Measurements from ENCODE around the gene SNRPE. TPM values are rescaled to one million over a fixed set of nuclear protein-coding genes. Genes with fewer than 3 reads are reported as not detected.

Gene SNRPE
- total RNA-seq, 1 experiment from 2014 or later = 326 TPM

DNA sequence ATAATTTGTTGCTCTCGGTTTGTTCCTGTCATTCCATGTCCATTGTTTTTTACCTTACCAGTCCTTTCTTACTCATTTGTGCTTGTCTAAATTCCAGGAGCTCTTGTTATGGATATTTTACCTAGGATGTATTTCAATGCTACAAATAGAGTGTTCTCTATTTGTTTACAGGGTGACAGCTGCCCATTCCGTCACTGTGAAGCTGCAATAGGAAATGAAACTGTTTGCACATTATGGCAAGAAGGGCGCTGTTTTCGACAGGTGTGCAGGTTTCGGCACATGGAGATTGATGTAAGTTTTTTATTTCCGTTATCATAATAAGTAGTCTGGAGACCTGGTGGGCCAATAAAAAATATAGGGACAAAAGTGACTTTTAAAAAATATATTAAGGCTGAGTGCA, 43.0 kb upstream of the SNRPE start:
- H3K4me1 ChIP-seq (ENCODE audit: insufficient read depth, low read length) = no peaks in the 10 kb centered on the region

More for the DNA sequence above, 43.0 kb upstream of the SNRPE start:
- Histone ChIP-seq H2BK20ac (ENCODE audit: low read depth, low read length, poor library complexity, severe bottlenecking) (no peak overlapping the region), H3K27ac (ENCODE audit: insufficient read length, low read depth, low read length) (no peak overlapping the region), H4K8ac (replicated peaks; ENCODE audit: insufficient read length, low read depth, low read length) (no peak overlapping the region), H3K18ac (ENCODE audit: insufficient read length, low read depth, low read length) (no peak overlapping the region), H3K27me3 (ENCODE audit: insufficient read depth, low read length) (no peaks in the 10 kb centered on the region), H4K5ac (ENCODE audit: insufficient read length, low read depth, low read length) (no peak overlapping the region), H3K56ac (ENCODE audit: insufficient read length, low read depth, low read length) (no peak overlapping the region), H3K14ac (ENCODE audit: insufficient read depth, low read length) (no peak overlapping the region), H2BK5ac (ENCODE audit: insufficient read length, low read length) (no peak overlapping the region), H2BK12ac (ENCODE audit: insufficient read length, low read depth, low read length) (no peak overlapping the region), H3K23ac (ENCODE audit: insufficient read length, low read depth, low read length) (no peak overlapping the region), H2BK120ac (ENCODE audit: low read depth, low read length, poor library complexity, severe bottlenecking) (no peak overlapping the region), H3K9ac (ENCODE audit: extremely low read depth, insufficient read length, low read length) (no peak overlapping the region), H2AFZ (ENCODE audit: low read length) (no peak overlapping the region), H3K79me1 (ENCODE audit: insufficient read depth, low read depth, low read length, poor library complexity, severe bottlenecking) (peaks cover 2% of the 10 kb centered on the region), H3K4me2 (ENCODE audit: insufficient read depth, insufficient read length, low read length) (no peak overlapping the region), H3K79me2 (ENCODE audit: insufficient read depth, low read length) (no peaks in the 10 kb centered on the region; the same call in 1 of the 2 replicates), H3K4ac (ENCODE audit: low read depth, low read length) (no peak overlapping the region), H4K91ac (ENCODE audit: insufficient read length, low read depth, low read length) (no peak overlapping the region), H3T11ph (ENCODE audit: low read length) (no peak overlapping the region), H4K20me1 (ENCODE audit: control insufficient read depth, insufficient read depth, insufficient read length) (no peaks in the 10 kb centered on the region), H3K9me3 (ENCODE audit: control insufficient read depth, low read depth, low read length) (no peaks in the 10 kb centered on the region), H2AK5ac (ENCODE audit: insufficient read length, low read length) (no peak overlapping the region), H3K23me2 (ENCODE audit: insufficient read length, low read depth, low read length, poor library complexity, severe bottlenecking) (no peaks in the 10 kb centered on the region), H2BK15ac (ENCODE audit: low read depth, low read length) (no peak overlapping the region)
- DNase-seq = no peak
- Mint-ChIP-seq H3K4me3 (no peak overlapping the region), H3K27me3 (ENCODE audit: low read depth) (no peaks in the 10 kb centered on the region), H3K4me1 (peaks cover 2 to 3% of the 10 kb centered on the region in 2 experiments; a peak in 2 of 4 replicates), H3K27ac (peak overlapping the region in 1 of 3 experiments; percentile 59; a peak in 1 of 7 replicates), H3K36me3 (ENCODE audit: insufficient read depth in 1 of 3, low read depth in 3 of 3) (peaks cover 35 to 75% (median 69%) of the 10 kb centered on the region in 3 experiments), H3K9me3 (peaks cover 0 to 4% of the 10 kb centered on the region in 2 experiments; a peak in 1 of 5 replicates)
- TF ChIP-seq, protein P1, sequence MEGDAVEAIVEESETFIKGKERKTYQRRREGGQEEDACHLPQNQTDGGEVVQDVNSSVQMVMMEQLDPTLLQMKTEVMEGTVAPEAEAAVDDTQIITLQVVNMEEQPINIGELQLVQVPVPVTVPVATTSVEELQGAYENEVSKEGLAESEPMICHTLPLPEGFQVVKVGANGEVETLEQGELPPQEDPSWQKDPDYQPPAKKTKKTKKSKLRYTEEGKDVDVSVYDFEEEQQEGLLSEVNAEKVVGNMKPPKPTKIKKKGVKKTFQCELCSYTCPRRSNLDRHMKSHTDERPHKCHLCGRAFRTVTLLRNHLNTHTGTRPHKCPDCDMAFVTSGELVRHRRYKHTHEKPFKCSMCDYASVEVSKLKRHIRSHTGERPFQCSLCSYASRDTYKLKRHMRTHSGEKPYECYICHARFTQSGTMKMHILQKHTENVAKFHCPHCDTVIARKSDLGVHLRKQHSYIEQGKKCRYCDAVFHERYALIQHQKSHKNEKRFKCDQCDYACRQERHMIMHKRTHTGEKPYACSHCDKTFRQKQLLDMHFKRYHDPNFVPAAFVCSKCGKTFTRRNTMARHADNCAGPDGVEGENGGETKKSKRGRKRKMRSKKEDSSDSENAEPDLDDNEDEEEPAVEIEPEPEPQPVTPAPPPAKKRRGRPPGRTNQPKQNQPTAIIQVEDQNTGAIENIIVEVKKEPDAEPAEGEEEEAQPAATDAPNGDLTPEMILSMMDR (conservative IDR thresholded peaks at IDR 0.05) = no peak
- no CpG with 5 or more reads among the region's 6 CpGs for WGBS (ENCODE audit: extremely low coverage, insufficient read length, low lambda C conversion rate)

Data from H9 (cell line).